MM.1S (cell line): Measurements from ENCODE around the gene SLIT1.

Experiments
- CTCF ChIP-seq: fragments of 300-600 bp; sonication (generic); IDR thresholded peaks from 2 replicates; pipeline ENCODE4 v1.5.1; 2016; ENCODE audit warnings: antibody characterized with exemption, low read length, mixed read lengths
- EZH2 ChIP-seq: fragments of 300-600 bp; sonication (generic); optimal IDR thresholded peaks from 2 replicates; pipeline ENCODE3; 2017; ENCODE audit warnings: low read depth, mild to moderate bottlenecking, antibody characterized with exemption, low read length, mixed read lengths
- EZH2phosphoT487 ChIP-seq: fragments of 300-600 bp; sonication (generic); IDR thresholded peaks from 2 replicates; pipeline ENCODE4 v1.6.1; 2018; ENCODE audit warnings: antibody characterized with exemption, low read length

GRCh38 chr10:97071496-97071895 lies 114.3 kb downstream of the SLIT1 start:
- TF ChIP-seq CTCF (no peak), EZH2 (no peak), EZH2phosphoT487 (no peak)
